ENCODE results near the gene KCNMB3.

Gene KCNMB3

DNA sequence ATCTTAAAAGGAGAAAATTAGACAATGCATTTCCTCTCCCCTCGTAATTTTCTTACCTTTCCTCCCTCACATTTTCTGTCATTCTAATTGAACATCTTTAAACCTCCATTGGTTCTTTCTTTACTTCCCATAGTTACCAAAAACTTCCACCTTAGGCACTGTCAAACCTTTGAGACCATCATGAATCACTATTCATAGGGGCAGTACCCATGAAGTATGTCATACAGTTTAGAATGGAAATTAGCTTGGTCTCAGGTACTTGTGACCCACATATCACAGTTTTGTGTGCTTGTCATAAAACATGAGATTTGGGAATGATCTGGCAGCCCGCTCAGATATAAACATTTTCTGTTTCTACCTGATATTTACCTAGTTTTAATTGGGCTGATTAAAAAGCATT lies 50.1 kb downstream of the KCNMB3 start:
- in situ Hi-C loops (cut with MboI; ENCODE audit: low sequenced_read_pairs): no loop called here

DNA sequence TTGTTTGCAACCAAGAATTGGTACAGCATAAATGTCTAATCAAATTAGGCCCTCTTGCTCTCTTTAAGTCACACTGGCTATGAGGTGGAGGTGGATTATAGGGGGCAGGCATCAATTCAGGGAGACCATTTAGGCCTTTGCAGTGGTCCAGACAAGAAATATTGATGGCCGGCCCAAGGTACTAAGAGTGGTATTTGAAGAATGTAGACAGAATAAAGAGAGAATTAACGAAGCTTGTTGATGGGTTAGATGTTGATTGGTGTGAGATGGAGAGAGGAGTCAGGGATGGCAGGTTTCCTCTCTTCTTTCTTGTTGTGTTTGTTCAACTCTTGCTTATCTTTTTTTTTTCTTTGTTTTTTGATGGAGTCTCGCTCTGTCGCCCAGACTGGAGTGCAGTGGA lies 54.2 kb downstream of the KCNMB3 start:
- in situ Hi-C loops (cut with MboI; ENCODE audit: low sequenced_read_pairs): no loop called here

DNA sequence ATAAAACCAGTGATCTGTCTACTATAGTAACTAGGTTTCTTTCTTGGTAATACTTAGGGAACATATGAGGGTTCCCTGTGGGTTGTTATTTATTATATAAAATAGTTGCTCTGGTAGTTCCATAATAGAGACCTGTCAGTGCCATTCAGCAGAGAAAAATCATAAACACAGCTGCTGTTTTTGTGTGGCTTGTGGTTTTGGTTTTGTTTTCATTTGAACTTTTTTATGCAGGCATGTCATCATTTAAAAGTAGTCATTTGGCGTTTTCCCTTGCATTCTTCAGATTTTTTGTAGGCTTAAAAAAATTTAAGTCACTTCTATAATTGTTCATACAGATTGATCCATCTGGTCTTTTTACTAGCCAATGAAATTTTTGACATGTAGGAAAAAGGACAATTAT lies 54.8 kb downstream of the KCNMB3 start:
- in situ Hi-C loops (cut with MboI; ENCODE audit: low sequenced_read_pairs): no loop called here

DNA sequence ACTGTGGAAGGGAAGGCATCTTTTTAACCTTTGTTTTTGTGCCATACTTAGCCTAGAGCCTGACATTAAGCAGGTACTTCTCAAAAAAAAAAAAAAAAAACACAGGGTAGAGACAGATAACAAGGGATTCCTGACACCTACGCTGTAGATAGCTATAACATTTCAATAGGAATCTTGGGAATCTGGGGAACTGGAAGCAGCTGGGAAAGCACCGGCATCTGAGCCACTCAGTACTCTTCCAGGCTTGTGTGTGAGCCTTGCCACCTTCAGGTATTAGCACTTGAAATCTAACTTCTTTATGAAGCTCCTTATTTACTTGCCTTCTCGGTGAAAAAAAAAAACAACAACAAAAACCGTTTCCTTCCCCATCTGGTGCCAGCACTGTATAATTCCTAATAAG lies 56.0 kb downstream of the KCNMB3 start:
- in situ Hi-C loops (cut with MboI; ENCODE audit: low sequenced_read_pairs): no loop called here
